NCI-H1417 (cell line): ENCODE measurements around the gene TIMM50.
A peak's percentile ranks its signal among the peaks of the same experiment; 100 is the strongest.

Experiments used
- DNase-seq, 3 experiments: peaks; one replicate each; lab custom pipeline; 2025; lab: John Stamatoyannopoulos, UW

Gene TIMM50

GRCh38 chr19:39533003-39533512 lies 52.4 kb downstream of the TIMM50 start:
- DNase-seq = no peak

GRCh38 chr19:39533791-39534190 lies 53.2 kb downstream of the TIMM50 start:
- DNase-seq = no peak

DNA sequence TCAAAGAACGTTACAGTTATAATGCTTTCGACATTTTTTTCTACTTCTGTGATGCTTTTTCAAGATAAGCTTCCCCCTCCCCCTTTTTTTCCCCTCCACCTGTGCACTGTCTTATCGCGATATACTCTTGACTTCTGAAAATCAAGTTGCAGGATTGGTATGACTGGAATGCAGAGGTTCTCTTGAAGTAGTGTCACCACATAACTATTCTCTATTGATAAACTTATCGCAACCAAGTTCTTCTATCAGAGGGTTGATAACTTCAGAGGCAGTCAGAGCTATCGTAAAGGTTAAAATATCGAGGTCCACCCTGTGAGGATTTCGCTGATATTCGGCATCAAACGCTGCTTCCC lies 58.5 kb downstream of the TIMM50 start:
- DNase-seq = no peak

DNA sequence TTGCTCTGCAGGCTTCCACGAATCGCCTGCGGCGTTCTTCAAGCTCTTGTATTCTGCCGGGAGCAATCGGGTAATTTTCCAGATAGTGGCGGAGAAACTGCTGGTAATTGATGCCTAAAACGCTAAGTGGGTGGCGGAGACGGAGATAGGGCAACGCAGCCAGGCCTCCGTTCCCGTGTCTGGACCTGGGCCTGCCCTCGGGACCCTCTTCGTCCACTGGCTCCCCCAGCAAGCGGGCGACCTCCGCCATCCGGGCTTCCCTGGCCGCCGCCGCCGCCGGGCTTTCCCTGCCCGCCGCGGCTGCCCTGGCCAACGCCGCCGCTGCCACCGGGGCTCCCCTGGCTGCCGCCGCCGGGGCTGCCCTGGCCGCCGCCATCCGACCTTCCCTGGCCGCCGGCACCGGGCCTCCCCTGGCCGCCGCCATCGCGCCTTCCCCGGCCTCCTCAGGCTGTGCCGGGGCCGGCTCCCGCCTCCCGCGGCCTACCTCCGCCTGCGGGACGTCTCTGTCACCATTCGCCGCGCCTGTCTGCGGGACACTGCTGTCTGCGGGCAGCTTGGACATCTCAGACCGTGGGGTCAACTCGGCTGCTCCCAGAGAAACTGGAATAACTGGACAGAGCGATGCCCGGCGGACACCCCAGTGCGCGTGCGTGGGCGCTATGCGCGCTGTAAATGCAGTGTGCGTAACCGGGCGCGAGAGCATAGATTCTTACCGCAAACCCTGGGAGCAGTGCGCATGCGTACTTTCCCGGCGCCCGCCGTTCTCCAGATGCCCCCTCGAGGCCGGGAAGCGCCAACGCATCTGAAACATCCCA lies 59.1 kb downstream of the TIMM50 start, which contains the start of gene EID2:
TSS of gene EID2 (minus strand) at position 644 of the 815 bp plus-strand sequence. CDS start at position 562, 82 bp downstream.
- peak; percentile 88 to 97 (median 95) for DNase-seq

DNA sequence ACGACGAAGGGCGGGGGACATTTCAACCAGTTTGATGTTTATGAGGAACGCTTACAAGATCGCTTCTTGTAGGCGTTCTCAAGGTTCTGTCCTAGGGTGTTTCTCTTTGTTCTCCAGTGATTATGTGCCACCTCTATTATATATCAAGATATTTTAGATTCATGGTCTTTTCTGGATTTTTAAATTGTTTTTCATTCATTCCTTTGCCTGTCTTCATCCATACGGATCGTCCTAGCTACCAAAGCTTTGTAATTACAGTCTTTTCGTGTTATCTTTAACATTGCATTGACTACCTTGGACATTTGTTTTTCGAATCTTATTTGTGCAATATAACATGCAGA lies 59.7 kb downstream of the TIMM50 start:
- DNase-seq = no peak
